ENCODE data around the gene FAM76B. TPM values are rescaled to one million over a fixed set of nuclear protein-coding genes. Genes with fewer than 3 reads are reported as not detected.

Gene FAM76B
- total and polyA plus RNA-seq, 9 of the 15 experiments (the other 6 are each of a cell fraction or from before 2014, with no cell fraction given), result 22.5 to 60.0 (median 35.0) TPM

GRCh38 chr11:95790123-95790932 lies 746 bp upstream of the FAM76B start, which contains the start of gene CEP57 (continued):
- TF ChIP-seq ZNF655 (CRISPR knock-in tag; IDR thresholded peaks at IDR 0.05) (no peak), RBM17 (IDR thresholded peaks at IDR 0.05; ENCODE audit: borderline replicate concordance, low read depth, low read length) (no peak), DPF2 (IDR thresholded peaks at IDR 0.05) (peak; percentile 34; the same call in 1 of the 2 replicates), ZKSCAN1 (IDR thresholded peaks at IDR 0.05; ENCODE audit: low read depth, low read length) (no peak), CBFA2T3 (IDR thresholded peaks at IDR 0.05) (no peak), FOXJ2 (tag; IDR thresholded peaks at IDR 0.05) (no peak; the same call in 1 of the 2 replicates), SRSF7 (optimal IDR thresholded peaks at IDR 0.05; ENCODE audit: low read depth, low read length) (no peak), KHSRP (IDR thresholded peaks at IDR 0.05) (peak; percentile 93), YBX1 (IDR thresholded peaks at IDR 0.05) (no peak), RNF219 (CRISPR knock-in tag; IDR thresholded peaks at IDR 0.05) (no peak), NCOA1 (IDR thresholded peaks at IDR 0.05; ENCODE audit: low read depth) (peak; percentile 62; the same call in 1 of the 2 replicates), SETDB1 (IDR thresholded peaks at IDR 0.05; ENCODE audit: low read length) (no peak), CHD4 (IDR thresholded peaks at IDR 0.05; ENCODE audit: insufficient read depth, insufficient replicate concordance, low read depth, low read length, poor library complexity, severe bottlenecking) (no peak), PRMT5 (CRISPR knock-in tag; IDR thresholded peaks at IDR 0.05) (no peak), BACH1 (tag; IDR thresholded peaks at IDR 0.05) (no peak), ZBTB17 (CRISPR knock-in tag; IDR thresholded peaks at IDR 0.05) (no peak), ZBTB12 (CRISPR knock-in tag; IDR thresholded peaks at IDR 0.05) (peak; percentile 94)
- TF ChIP-seq, protein P1, sequence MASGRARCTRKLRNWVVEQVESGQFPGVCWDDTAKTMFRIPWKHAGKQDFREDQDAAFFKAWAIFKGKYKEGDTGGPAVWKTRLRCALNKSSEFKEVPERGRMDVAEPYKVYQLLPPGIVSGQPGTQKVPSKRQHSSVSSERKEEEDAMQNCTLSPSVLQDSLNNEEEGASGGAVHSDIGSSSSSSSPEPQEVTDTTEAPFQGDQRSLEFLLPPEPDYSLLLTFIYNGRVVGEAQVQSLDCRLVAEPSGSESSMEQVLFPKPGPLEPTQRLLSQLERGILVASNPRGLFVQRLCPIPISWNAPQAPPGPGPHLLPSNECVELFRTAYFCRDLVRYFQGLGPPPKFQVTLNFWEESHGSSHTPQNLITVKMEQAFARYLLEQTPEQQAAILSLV (tag; IDR thresholded peaks at IDR 0.05), result no peak
- TF ChIP-seq, protein P2, sequence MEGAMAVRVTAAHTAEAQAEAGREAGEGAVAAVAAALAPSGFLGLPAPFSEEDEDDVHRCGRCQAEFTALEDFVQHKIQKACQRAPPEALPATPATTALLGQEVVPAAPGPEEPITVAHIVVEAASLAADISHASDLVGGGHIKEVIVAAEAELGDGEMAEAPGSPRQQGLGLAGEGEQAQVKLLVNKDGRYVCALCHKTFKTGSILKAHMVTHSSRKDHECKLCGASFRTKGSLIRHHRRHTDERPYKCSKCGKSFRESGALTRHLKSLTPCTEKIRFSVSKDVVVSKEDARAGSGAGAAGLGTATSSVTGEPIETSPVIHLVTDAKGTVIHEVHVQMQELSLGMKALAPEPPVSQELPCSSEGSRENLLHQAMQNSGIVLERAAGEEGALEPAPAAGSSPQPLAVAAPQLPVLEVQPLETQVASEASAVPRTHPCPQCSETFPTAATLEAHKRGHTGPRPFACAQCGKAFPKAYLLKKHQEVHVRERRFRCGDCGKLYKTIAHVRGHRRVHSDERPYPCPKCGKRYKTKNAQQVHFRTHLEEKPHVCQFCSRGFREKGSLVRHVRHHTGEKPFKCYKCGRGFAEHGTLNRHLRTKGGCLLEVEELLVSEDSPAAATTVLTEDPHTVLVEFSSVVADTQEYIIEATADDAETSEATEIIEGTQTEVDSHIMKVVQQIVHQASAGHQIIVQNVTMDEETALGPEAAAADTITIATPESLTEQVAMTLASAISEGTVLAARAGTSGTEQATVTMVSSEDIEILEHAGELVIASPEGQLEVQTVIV (CRISPR knock-in tag; IDR thresholded peaks at IDR 0.05; ENCODE audit: borderline replicate concordance), result no peak
- TF ChIP-seq, protein P3, sequence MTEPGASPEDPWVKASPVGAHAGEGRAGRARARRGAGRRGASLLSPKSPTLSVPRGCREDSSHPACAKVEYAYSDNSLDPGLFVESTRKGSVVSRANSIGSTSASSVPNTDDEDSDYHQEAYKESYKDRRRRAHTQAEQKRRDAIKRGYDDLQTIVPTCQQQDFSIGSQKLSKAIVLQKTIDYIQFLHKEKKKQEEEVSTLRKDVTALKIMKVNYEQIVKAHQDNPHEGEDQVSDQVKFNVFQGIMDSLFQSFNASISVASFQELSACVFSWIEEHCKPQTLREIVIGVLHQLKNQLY (CRISPR knock-in tag; conservative IDR thresholded peaks at IDR 0.05), result 0 out of 4 replicates have a peak, but pooled peaks of 1 of the 2 experiments have one; percentile 51

Measured in K562 (cell line).